ENCODE measurements around the gene TXNDC5. TPM values are rescaled to one million over a fixed set of nuclear protein-coding genes. Genes with fewer than 3 reads are reported as not detected.
A peak's percentile ranks its signal among the peaks of the same experiment; 100 is the strongest.
"Not testable (repeated sequence)": the region's sequence is repeated elsewhere in the genome, so short reads cannot be mapped to it uniquely, and the experiment has no call there.

TXNDC5 gene
- total RNA-seq, 1 experiment from 2014 or later = 240 TPM

GRCh38 chr6:7914991-7915789, 4.6 kb upstream of the TXNDC5 start:
- DNase-seq (ENCODE audit: low read depth) = peak; percentile 59

- DNase-seq (ENCODE audit: low read depth) = no peak
Measured at GRCh38 chr6:7914311-7914710, 3.7 kb upstream of the TXNDC5 start.

GRCh38 chr6:7912736-7913517, 2.3 kb upstream of the TXNDC5 start:
- no peak for DNase-seq (ENCODE audit: low read depth)

GRCh38 chr6:7912024-7912423, 1.4 kb upstream of the TXNDC5 start:
- no peak for DNase-seq (ENCODE audit: low read depth)

- DNase-seq (ENCODE audit: low read depth) = no peak
Measured at GRCh38 chr6:7911345-7911725, 747 bp upstream of the TXNDC5 start.

GRCh38 chr6:7910298-7910653, 312 bp downstream of the TXNDC5 start:
- no peak for DNase-seq (ENCODE audit: low read depth)

- peak; percentile 24 for DNase-seq (ENCODE audit: low read depth)
Measured at GRCh38 chr6:7909323-7910276, 988 bp downstream of the TXNDC5 start.

- DNase-seq (ENCODE audit: low read depth) = no peak
Measured at GRCh38 chr6:7907159-7907558, 3.4 kb downstream of the TXNDC5 start.

- DNase-seq (ENCODE audit: low read depth) = no peak
Measured at GRCh38 chr6:7906741-7907140, 3.8 kb downstream of the TXNDC5 start.

- DNase-seq (ENCODE audit: low read depth) = no peak
Measured at GRCh38 chr6:7905416-7905815, 5.2 kb downstream of the TXNDC5 start.

GRCh38 chr6:7904654-7905319, 5.8 kb downstream of the TXNDC5 start:
- no peak for DNase-seq (ENCODE audit: low read depth)

- DNase-seq (ENCODE audit: low read depth) = no peak
Measured at GRCh38 chr6:7903673-7904072, 6.9 kb downstream of the TXNDC5 start.

GRCh38 chr6:7902867-7903266, 7.7 kb downstream of the TXNDC5 start:
- DNase-seq (ENCODE audit: low read depth) = no peak

- DNase-seq (ENCODE audit: low read depth) = no peak
Measured at GRCh38 chr6:7902221-7902620, 8.4 kb downstream of the TXNDC5 start.

- no peak for DNase-seq (ENCODE audit: low read depth)
Measured at GRCh38 chr6:7901780-7902179, 8.8 kb downstream of the TXNDC5 start.

GRCh38 chr6:7901056-7901455, 9.5 kb downstream of the TXNDC5 start:
- no peak for DNase-seq (ENCODE audit: low read depth)

- DNase-seq (ENCODE audit: low read depth) = no peak
Measured at GRCh38 chr6:7900621-7901020, 10.0 kb downstream of the TXNDC5 start.

- no peak for DNase-seq (ENCODE audit: low read depth)
Measured at GRCh38 chr6:7899889-7900213, 10.7 kb downstream of the TXNDC5 start.

- DNase-seq (ENCODE audit: low read depth) = no peak
Measured at GRCh38 chr6:7899101-7899888, 11.3 kb downstream of the TXNDC5 start.

- not testable (repeated sequence) for DNase-seq (ENCODE audit: low read depth)
Measured at GRCh38 chr6:7898193-7898586, 12.4 kb downstream of the TXNDC5 start.

Data from LHCN-M2 (cell line).